SK-N-SH (cell line): ENCODE data around the gene PEA15. TPM values are rescaled to one million over a fixed set of nuclear protein-coding genes. Genes with fewer than 3 reads are reported as not detected.

Experiments used
- CTCF ChIA-PET: fragments of 300-600, 350-600 bp; formaldehyde crosslinking; extraction: SDS; loops from one replicate; lab custom pipeline; 2021; lab: Yijun Ruan, JAX
- POLR2A ChIA-PET: fragments of 350-600 bp; sonication (Branson Sonifier 250); formaldehyde crosslinking; extraction: SDS; loops from one replicate; lab custom pipeline; 2020; ENCODE audit warnings: antibody characterized with exemption, inconsistent platforms; lab: Yijun Ruan, JAX
- DNase-seq: peaks from one replicate; pipeline ENCODE4 v3.0.0; 2012
- H2AFZ ChIP-seq: fragments of 200-600 bp; sonication (generic); 2 replicates; pipeline ENCODE4 v1.8.1; 2016; ENCODE audit warnings: antibody characterized with exemption, mild to moderate bottlenecking, low read depth
- H3F3A ChIP-seq: fragments of 200-600 bp; sonication (generic); replicated peaks from 2 replicates; pipeline ENCODE3; 2016; ENCODE audit warnings: antibody characterized with exemption, mild to moderate bottlenecking; ENCODE audit not compliant: insufficient read depth
- H3K27ac ChIP-seq, 2 experiments: fragments of 200-500 bp in 1 of 2; fragments of 200-600 bp in 1 of 2; sonication (Bioruptor generic) in 1 of 2; sonication (generic), shearing (Covaris generic) in 1 of 2; 2 replicates each; pipeline versions ENCODE4 v1.5.1 to v1.6.1; 2014 to 2016; ENCODE audit warnings: low read depth in 2 of 2, inconsistent platforms in 1 of 2, low read length in 1 of 2, mild to moderate bottlenecking in 1 of 2, mixed read lengths in 1 of 2
- H3K27me3 ChIP-seq: fragments of 200-600 bp; sonication (generic), shearing (Covaris generic); 2 replicates; pipeline ENCODE4 v1.6.1; 2016; ENCODE audit warnings: mixed run types; ENCODE audit not compliant: insufficient read depth
- H3K36me3 ChIP-seq, 2 experiments: fragments of 200-500 bp in 1 of 2; fragments of 200-600 bp in 1 of 2; sonication (Bioruptor generic) in 1 of 2; sonication (generic) in 1 of 2; replicated peaks in 1 of 2; 2 replicates each; pipeline versions ENCODE3 to v1.5.1; 2014 to 2016; ENCODE audit warnings: low read length in 1 of 2, mild to moderate bottlenecking in 1 of 2; ENCODE audit not compliant: insufficient read depth in 2 of 2, control insufficient read depth in 1 of 2
- H3K4me1 ChIP-seq, 2 experiments: fragments of 200-500 bp in 1 of 2; fragments of 200-600 bp in 1 of 2; sonication (Bioruptor generic) in 1 of 2; sonication (generic), shearing (Covaris generic) in 1 of 2; 2 replicates each; pipeline versions ENCODE4 v1.5.1 to v1.6.1; 2014 to 2016; ENCODE audit warnings: low read depth in 1 of 2, low read length in 1 of 2, mixed run types in 1 of 2; ENCODE audit not compliant: insufficient read depth in 2 of 2, control insufficient read depth in 1 of 2
- H3K4me2 ChIP-seq: fragments of 200-600 bp; sonication (generic), shearing (Covaris generic); 2 replicates; pipeline ENCODE4 v1.6.1; 2017; ENCODE audit warnings: mixed run types
- H3K4me3 ChIP-seq, 2 experiments: fragments of 200-500 bp in 1 of 2; fragments of 200-600 bp in 1 of 2; sonication (Bioruptor generic) in 1 of 2; sonication (generic), shearing (Covaris generic) in 1 of 2; 2 replicates each; pipeline versions ENCODE4 v1.5.1 to v1.8.1; 2014 to 2016; ENCODE audit warnings: low read depth in 2 of 2, inconsistent platforms in 1 of 2, low read length in 1 of 2, mild to moderate bottlenecking in 1 of 2, mixed read lengths in 1 of 2, moderate library complexity in 1 of 2
- H3K79me2 ChIP-seq: fragments of 200-600 bp; sonication (generic); 2 replicates; pipeline ENCODE4 v1.8.1; 2017; ENCODE audit warnings: mild to moderate bottlenecking; ENCODE audit not compliant: insufficient read depth
- H3K9ac ChIP-seq: fragments of 200-600 bp; sonication (generic); 2 replicates; pipeline ENCODE4 v1.6.1; 2017; ENCODE audit warnings: mixed run types
- H3K9me2 ChIP-seq: fragments of 200-600 bp; sonication (generic); 2 replicates; pipeline ENCODE4 v1.6.1; 2017; ENCODE audit warnings: mixed run types
- H3K9me3 ChIP-seq: fragments of 200-600 bp; sonication (generic); 2 replicates; pipeline ENCODE4 v1.6.1; 2017; ENCODE audit warnings: mixed run types, mild to moderate bottlenecking, moderate library complexity
- H4K20me1 ChIP-seq: fragments of 200-600 bp; sonication (generic); 2 replicates; pipeline ENCODE4 v1.6.1; 2017; ENCODE audit warnings: mild to moderate bottlenecking, mixed run types; ENCODE audit not compliant: insufficient read depth
- CTCF ChIP-seq: fragments of 200-600 bp; sonication (generic); IDR thresholded peaks from 2 replicates; pipeline ENCODE4 v1.6.1; 2017; ENCODE audit warnings: antibody characterized with exemption, mild to moderate bottlenecking, moderate library complexity
- EP300 ChIP-seq, 2 experiments: IDR thresholded peaks; 2 replicates each; pipeline versions ENCODE4 v1.4.0 to v1.6.1; 2012; ENCODE audit warnings: borderline replicate concordance in 1 of 2, low read depth in 1 of 2, low read length in 1 of 2
- GABPA ChIP-seq: IDR thresholded peaks from 2 replicates; pipeline ENCODE4 v1.4.0; 2012; ENCODE audit warnings: low read depth, mild to moderate bottlenecking
- MEF2A ChIP-seq: IDR thresholded peaks from 2 replicates; pipeline ENCODE4 v1.4.0; 2012; ENCODE audit warnings: low read depth, borderline replicate concordance
- NFIC ChIP-seq: IDR thresholded peaks from 2 replicates; pipeline ENCODE4 v1.4.0; 2012; ENCODE audit warnings: borderline replicate concordance
- RCOR1 ChIP-seq: fragments of 150-350 bp; IDR thresholded peaks from 2 replicates; pipeline ENCODE4 v1.6.1; 2017; ENCODE audit warnings: antibody characterized with exemption, low read length
- REST ChIP-seq: IDR thresholded peaks from 2 replicates; pipeline ENCODE4 v1.6.1; 2012; ENCODE audit warnings: mild to moderate bottlenecking, low read depth, low read length, moderate library complexity
- RFX5 ChIP-seq: IDR thresholded peaks from 2 replicates; pipeline ENCODE4 v1.6.1; 2012; ENCODE audit warnings: mild to moderate bottlenecking, improper control_type of control experiment, low read length
- SIN3A ChIP-seq: IDR thresholded peaks from 2 replicates; pipeline ENCODE4 v1.6.1; 2012; ENCODE audit warnings: low read depth, mild to moderate bottlenecking, low read length, moderate library complexity, borderline replicate concordance
- TAF1 ChIP-seq: IDR thresholded peaks from 2 replicates; pipeline ENCODE4 v1.6.1; 2012; ENCODE audit warnings: low read depth, mild to moderate bottlenecking, low read length, moderate library complexity, borderline replicate concordance
- WGBS: methylation state at CpG from one replicate; pipeline ENCODE4 v1.1.6; 2017; ENCODE audit warnings: low lambda C conversion rate; 5-methylcytosine and 5-hydroxymethylcytosine counted together
- polyA plus RNA-seq, 3 experiments: library from polyadenylated mRNA; depleted of rRNA; stranded (reverse); fragments of >200 nt; gene quantifications; 2 replicates each; pipeline ENCODE4 v1.2.3, GENCODE V29; 2012
- TF ChIP-seq, protein P1 (sequence below): fragments of 150-350 bp; IDR thresholded peaks from 2 replicates; pipeline ENCODE4 v1.6.1; 2017; ENCODE audit warnings: antibody characterized with exemption, low read length, low read depth, borderline replicate concordance
- TF ChIP-seq, protein P2 (sequence below): IDR thresholded peaks from 2 replicates; pipeline ENCODE4 v1.4.0; 2012; ENCODE audit warnings: low read depth

Gene PEA15
- polyA plus RNA-seq, 1 of the 3 experiments (the other 2 are of a cell fraction) = 322 TPM

GRCh38 chr1:160167056-160167455 is 38.1 kb upstream of the PEA15 start:
- no peaks in the 10 kb centered on the region for H3K79me2 ChIP-seq
- no peak overlapping the region for H3K4me3 ChIP-seq
- H3K4me1 ChIP-seq = no peaks in the 10 kb centered on the region
- H3K9me2 ChIP-seq = no peaks in the 10 kb centered on the region
- no peaks in the 10 kb centered on the region for H3F3A ChIP-seq
- CTCF ChIA-PET = interaction anchor here (0.9 to 1.0 kb wide), 2 partner anchors 25 to 26 kb away, joined by 3 read pairs; no protein-coding TSS in a partner anchor
- TF ChIP-seq REST (no peak), NFIC (no peak), GABPA (no peak), MEF2A (no peak), TAF1 (no peak), RCOR1 (no peak), EP300 (IDR thresholded peaks at IDR 0.05; ENCODE audit: borderline replicate concordance in 1 of 2, low read depth in 1 of 2, low read length in 1 of 2) (no peak)
- TF ChIP-seq, protein P1, sequence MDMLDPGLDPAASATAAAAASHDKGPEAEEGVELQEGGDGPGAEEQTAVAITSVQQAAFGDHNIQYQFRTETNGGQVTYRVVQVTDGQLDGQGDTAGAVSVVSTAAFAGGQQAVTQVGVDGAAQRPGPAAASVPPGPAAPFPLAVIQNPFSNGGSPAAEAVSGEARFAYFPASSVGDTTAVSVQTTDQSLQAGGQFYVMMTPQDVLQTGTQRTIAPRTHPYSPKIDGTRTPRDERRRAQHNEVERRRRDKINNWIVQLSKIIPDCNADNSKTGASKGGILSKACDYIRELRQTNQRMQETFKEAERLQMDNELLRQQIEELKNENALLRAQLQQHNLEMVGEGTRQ = no peak
- TF ChIP-seq, protein P2, sequence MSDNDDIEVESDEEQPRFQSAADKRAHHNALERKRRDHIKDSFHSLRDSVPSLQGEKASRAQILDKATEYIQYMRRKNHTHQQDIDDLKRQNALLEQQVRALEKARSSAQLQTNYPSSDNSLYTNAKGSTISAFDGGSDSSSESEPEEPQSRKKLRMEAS = no peak
- POLR2A ChIA-PET = no interaction called here
- no peak overlapping the region for H2AFZ ChIP-seq
- no peak for DNase-seq
- no peak overlapping the region for H3K9ac ChIP-seq
- 45% methylated on average over 4 of the region's 4 CpGs for WGBS
- H3K27me3 ChIP-seq = peaks cover 10% of the 10 kb centered on the region; the same call in 1 of the 2 replicates
- H3K9me3 ChIP-seq = no peaks in the 10 kb centered on the region
- H3K36me3 ChIP-seq = no peaks in the 10 kb centered on the region
- H3K4me2 ChIP-seq = no peak overlapping the region
- no peak overlapping the region for H3K27ac ChIP-seq
- H4K20me1 ChIP-seq = no peaks in the 10 kb centered on the region

DNA sequence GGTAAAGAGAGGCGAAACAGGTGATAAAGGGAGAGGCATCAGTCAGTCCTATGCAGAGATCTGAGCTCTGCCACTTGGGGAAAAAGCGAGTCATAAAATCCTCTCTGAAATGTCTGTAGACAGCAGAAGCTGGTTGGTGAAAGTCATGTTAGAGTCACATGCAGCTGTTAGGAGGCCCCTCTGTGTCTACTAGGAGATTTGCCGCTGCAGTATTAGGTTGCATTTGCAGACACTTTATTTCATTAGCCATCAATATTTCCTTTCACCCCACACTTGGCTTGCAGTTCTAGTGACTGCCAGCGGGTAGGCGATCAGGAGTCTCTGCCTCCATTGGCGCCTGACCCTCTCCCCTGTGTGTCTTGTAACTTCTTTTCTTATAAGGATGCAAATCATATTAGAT is 37.6 kb upstream of the PEA15 start:
- Histone ChIP-seq H3K27ac (no peak overlapping the region), H3K79me2 (no peaks in the 10 kb centered on the region), H4K20me1 (no peaks in the 10 kb centered on the region), H3K9me2 (no peaks in the 10 kb centered on the region), H3F3A (no peaks in the 10 kb centered on the region), H3K27me3 (peaks cover 10% of the 10 kb centered on the region; the same call in 1 of the 2 replicates), H2AFZ (no peak overlapping the region), H3K4me2 (no peak overlapping the region), H3K9ac (no peak overlapping the region), H3K4me1 (no peaks in the 10 kb centered on the region)
- no peak for DNase-seq
- POLR2A ChIA-PET = no interaction called here
- 84% methylated on average over 6 of the region's 6 CpGs for WGBS
- TF ChIP-seq SIN3A (no peak), MEF2A (no peak), RFX5 (no peak), CTCF (peak; percentile 15; the same call in 1 of the 2 replicates), REST (no peak)
- TF ChIP-seq, all 33 proteins: peak for 1
- no peaks in the 10 kb centered on the region for H3K9me3 ChIP-seq
- H3K36me3 ChIP-seq = no peaks in the 10 kb centered on the region
- CTCF ChIA-PET = interaction anchor here (0.9 to 1.0 kb wide), 2 partner anchors 24 to 26 kb away, joined by 3 read pairs; no protein-coding TSS in a partner anchor
- H3K4me3 ChIP-seq = no peak overlapping the region
